ENCODE results near the gene UROS. TPM values are rescaled to one million over a fixed set of nuclear protein-coding genes. Genes with fewer than 3 reads are reported as not detected.

Gene UROS
- total and polyA plus RNA-seq, 2 experiments from 2014 or later = 55.7 to 80.4 TPM

- Histone ChIP-seq H3K9me3 (ENCODE audit: low read depth) (no peaks in the 10 kb centered on the region), H3K4me3 (no peak overlapping the region), H3K27me3 (no peaks in the 10 kb centered on the region), H3K9me2 (replicated peaks; ENCODE audit: insufficient read depth) (no peaks in the 10 kb centered on the region), H3K27ac (no peak overlapping the region), H3K4me2 (no peak overlapping the region), H3K79me2 (no peaks in the 10 kb centered on the region), H2AFZ (no peak overlapping the region), H4K20me1 (ENCODE audit: insufficient read depth, poor library complexity, severe bottlenecking) (no peaks in the 10 kb centered on the region), H3K4me1 (ENCODE audit: insufficient read depth) (no peaks in the 10 kb centered on the region), H3K36me3 (replicated peaks; ENCODE audit: insufficient read depth, low read depth) (no peaks in the 10 kb centered on the region)
- WGBS (ENCODE audit: low lambda C conversion rate, missing lambda C conversion rate) = 95% methylated on average over 5 of the region's 5 CpGs
- no peak for DNase-seq (ENCODE audit: low spot score)
- TF ChIP-seq EZH2phosphoT487 (IDR thresholded peaks at IDR 0.05; ENCODE audit: low read depth, severe bottlenecking, unreplicated experiment) (no peak), EZH2 (IDR thresholded peaks at IDR 0.05; ENCODE audit: borderline replicate concordance) (no peak), CTCF (IDR thresholded peaks at IDR 0.05; ENCODE audit: poor library complexity) (no peak)
Measured at GRCh38 chr10:125770844-125771243, 52.2 kb downstream of the UROS start.

GRCh38 chr10:125769175-125769574 is 53.9 kb downstream of the UROS start:
- no peaks in the 10 kb centered on the region for H3K27me3 ChIP-seq
- no peak overlapping the region for H3K4me3 ChIP-seq
- no peaks in the 10 kb centered on the region for H3K9me2 ChIP-seq (replicated peaks; ENCODE audit: insufficient read depth)
- no peaks in the 10 kb centered on the region for H3K36me3 ChIP-seq (replicated peaks; ENCODE audit: insufficient read depth, low read depth)
- no peaks in the 10 kb centered on the region for H4K20me1 ChIP-seq (ENCODE audit: insufficient read depth, poor library complexity, severe bottlenecking)
- no peak overlapping the region for H3K27ac ChIP-seq
- DNase-seq (ENCODE audit: low spot score) = no peak
- H3K4me1 ChIP-seq (ENCODE audit: insufficient read depth) = no peaks in the 10 kb centered on the region
- no peak overlapping the region for H3K4me2 ChIP-seq
- no peak overlapping the region for H2AFZ ChIP-seq
- no peak for TF ChIP-seq CTCF (IDR thresholded peaks at IDR 0.05; ENCODE audit: poor library complexity)
- no peak for TF ChIP-seq EZH2 (IDR thresholded peaks at IDR 0.05; ENCODE audit: borderline replicate concordance)
- TF ChIP-seq EZH2phosphoT487 (IDR thresholded peaks at IDR 0.05; ENCODE audit: low read depth, severe bottlenecking, unreplicated experiment) = no peak
- WGBS (ENCODE audit: low lambda C conversion rate, missing lambda C conversion rate) = 97% methylated on average over 12 of the region's 12 CpGs
- H3K79me2 ChIP-seq = no peaks in the 10 kb centered on the region
- no peaks in the 10 kb centered on the region for H3K9me3 ChIP-seq (ENCODE audit: low read depth)

- Histone ChIP-seq H3K4me2 (no peak overlapping the region), H3K4me1 (ENCODE audit: insufficient read depth) (no peaks in the 10 kb centered on the region), H3K79me2 (no peaks in the 10 kb centered on the region), H3K36me3 (replicated peaks; ENCODE audit: insufficient read depth, low read depth) (no peaks in the 10 kb centered on the region), H3K27ac (no peak overlapping the region), H3K4me3 (no peak overlapping the region), H3K9me3 (ENCODE audit: low read depth) (no peaks in the 10 kb centered on the region), H2AFZ (no peak overlapping the region), H3K9me2 (replicated peaks; ENCODE audit: insufficient read depth) (no peaks in the 10 kb centered on the region), H3K27me3 (no peaks in the 10 kb centered on the region), H4K20me1 (ENCODE audit: insufficient read depth, poor library complexity, severe bottlenecking) (no peaks in the 10 kb centered on the region)
- WGBS (ENCODE audit: low lambda C conversion rate, missing lambda C conversion rate) = 74% methylated on average over 4 of the region's 4 CpGs
- DNase-seq (ENCODE audit: low spot score) = no peak
- TF ChIP-seq EZH2phosphoT487 (IDR thresholded peaks at IDR 0.05; ENCODE audit: low read depth, severe bottlenecking, unreplicated experiment) (no peak), CTCF (IDR thresholded peaks at IDR 0.05; ENCODE audit: poor library complexity) (no peak), EZH2 (IDR thresholded peaks at IDR 0.05; ENCODE audit: borderline replicate concordance) (no peak)
Measured at GRCh38 chr10:125768219-125768855, 54.7 kb downstream of the UROS start.
